Neutrophil (primary cell): Measurements from ENCODE around the gene ATG12.
A peak's percentile ranks its signal among the peaks of the same experiment; 100 is the strongest.

Experiments
- H3K27ac ChIP-seq: fragments of 200-600 bp; sonication (generic); 2 replicates; pipeline ENCODE4 v1.5.1; 2016; ENCODE audit warnings: mild to moderate bottlenecking, moderate library complexity
- H3K27me3 ChIP-seq: fragments of 200-600 bp; sonication (generic); 2 replicates; pipeline ENCODE4 v1.6.0; 2016; ENCODE audit warnings: mild to moderate bottlenecking
- H3K36me3 ChIP-seq: fragments of 200-600 bp; sonication (generic); 2 replicates; pipeline ENCODE4 v1.5.1; 2017
- H3K4me1 ChIP-seq, 2 experiments: fragments of 200-600 bp in 1 of 2; sonication (generic) in 1 of 2; 1 replicate in 1 of 2; 2 replicates in 1 of 2; pipeline versions ENCODE4 v1.5.1 to v1.6.1; 2013 to 2016; ENCODE audit warnings: low read depth in 1 of 2, low read length in 1 of 2, mild to moderate bottlenecking in 1 of 2, moderate library complexity in 1 of 2; ENCODE audit not compliant: control insufficient read depth in 1 of 2, insufficient read depth in 1 of 2
- H3K4me3 ChIP-seq, 2 experiments: fragments of 200-600 bp in 1 of 2; sonication (generic) in 1 of 2; 1 replicate in 1 of 2; 2 replicates in 1 of 2; pipeline ENCODE4 v1.5.1; 2013 to 2016; ENCODE audit warnings: low read depth in 1 of 2, low read length in 1 of 2, mild to moderate bottlenecking in 1 of 2, moderate library complexity in 1 of 2
- H3K9me3 ChIP-seq: fragments of 200-600 bp; sonication (generic); 2 replicates; pipeline ENCODE4 v1.5.1; 2016
- TF ChIP-seq, protein P1 (sequence below): fragments of 200-600 bp; sonication (generic); IDR thresholded peaks from 2 replicates; pipeline ENCODE4 v1.5.1; 2016; ENCODE audit warnings: antibody characterized with exemption

Gene ATG12

DNA sequence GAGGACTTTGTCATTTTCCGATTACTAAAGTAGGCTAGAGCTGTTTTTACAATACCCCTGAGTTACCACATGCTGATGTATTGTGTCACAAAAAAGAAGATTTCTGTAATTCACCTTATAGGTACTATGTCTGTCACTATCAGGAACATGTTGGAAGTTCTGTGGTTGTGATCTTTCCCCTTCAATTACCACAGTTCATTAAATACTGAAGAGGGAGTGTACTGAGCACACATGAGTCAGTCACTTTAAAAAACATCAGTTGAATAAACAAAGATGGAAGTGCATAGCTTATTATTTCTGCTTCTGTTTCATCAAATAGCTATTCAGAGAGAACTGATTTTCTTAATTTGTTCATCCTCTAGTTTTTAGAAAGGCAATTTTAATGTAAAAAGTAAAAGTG, 32.0 kb upstream of the ATG12 start:
- TF ChIP-seq, protein P1, sequence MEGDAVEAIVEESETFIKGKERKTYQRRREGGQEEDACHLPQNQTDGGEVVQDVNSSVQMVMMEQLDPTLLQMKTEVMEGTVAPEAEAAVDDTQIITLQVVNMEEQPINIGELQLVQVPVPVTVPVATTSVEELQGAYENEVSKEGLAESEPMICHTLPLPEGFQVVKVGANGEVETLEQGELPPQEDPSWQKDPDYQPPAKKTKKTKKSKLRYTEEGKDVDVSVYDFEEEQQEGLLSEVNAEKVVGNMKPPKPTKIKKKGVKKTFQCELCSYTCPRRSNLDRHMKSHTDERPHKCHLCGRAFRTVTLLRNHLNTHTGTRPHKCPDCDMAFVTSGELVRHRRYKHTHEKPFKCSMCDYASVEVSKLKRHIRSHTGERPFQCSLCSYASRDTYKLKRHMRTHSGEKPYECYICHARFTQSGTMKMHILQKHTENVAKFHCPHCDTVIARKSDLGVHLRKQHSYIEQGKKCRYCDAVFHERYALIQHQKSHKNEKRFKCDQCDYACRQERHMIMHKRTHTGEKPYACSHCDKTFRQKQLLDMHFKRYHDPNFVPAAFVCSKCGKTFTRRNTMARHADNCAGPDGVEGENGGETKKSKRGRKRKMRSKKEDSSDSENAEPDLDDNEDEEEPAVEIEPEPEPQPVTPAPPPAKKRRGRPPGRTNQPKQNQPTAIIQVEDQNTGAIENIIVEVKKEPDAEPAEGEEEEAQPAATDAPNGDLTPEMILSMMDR: no peak
- H3K4me3 ChIP-seq: no peak overlapping the region
- peaks cover 29% of the 10 kb centered on the region for H3K36me3 ChIP-seq
- no peaks in the 10 kb centered on the region for H3K9me3 ChIP-seq
- peaks cover 22 to 26% of the 10 kb centered on the region in 2 experiments for H3K4me1 ChIP-seq
- H3K27me3 ChIP-seq: no peaks in the 10 kb centered on the region
- peak overlapping the region; percentile 74 for H3K27ac ChIP-seq

DNA sequence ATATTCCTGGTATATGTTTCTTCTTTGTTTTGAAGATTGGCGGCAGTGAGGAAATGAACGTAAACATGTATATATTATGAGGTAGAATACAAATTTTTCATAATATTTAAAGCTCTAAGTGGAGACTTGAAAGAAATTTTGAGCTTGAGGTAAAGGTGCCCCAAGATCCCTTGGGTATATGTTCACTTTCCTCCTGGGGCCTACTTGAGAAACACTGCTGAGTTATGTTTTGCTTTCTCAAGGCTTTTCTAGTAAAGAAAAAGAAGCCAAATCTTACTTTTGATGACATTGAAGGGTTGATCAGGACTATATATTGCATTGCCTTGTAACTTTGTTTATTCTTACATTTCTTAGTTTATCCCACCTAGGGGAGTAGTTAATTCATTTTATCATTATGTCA, 31.1 kb upstream of the ATG12 start:
- TF ChIP-seq, protein P1: no peak
- Histone ChIP-seq H3K36me3 (peaks cover 29% of the 10 kb centered on the region), H3K4me3 (no peak overlapping the region), H3K4me1 (peaks cover 22 to 26% of the 10 kb centered on the region in 2 experiments), H3K27ac (peak overlapping the region; percentile 74), H3K27me3 (no peaks in the 10 kb centered on the region), H3K9me3 (no peaks in the 10 kb centered on the region)

DNA sequence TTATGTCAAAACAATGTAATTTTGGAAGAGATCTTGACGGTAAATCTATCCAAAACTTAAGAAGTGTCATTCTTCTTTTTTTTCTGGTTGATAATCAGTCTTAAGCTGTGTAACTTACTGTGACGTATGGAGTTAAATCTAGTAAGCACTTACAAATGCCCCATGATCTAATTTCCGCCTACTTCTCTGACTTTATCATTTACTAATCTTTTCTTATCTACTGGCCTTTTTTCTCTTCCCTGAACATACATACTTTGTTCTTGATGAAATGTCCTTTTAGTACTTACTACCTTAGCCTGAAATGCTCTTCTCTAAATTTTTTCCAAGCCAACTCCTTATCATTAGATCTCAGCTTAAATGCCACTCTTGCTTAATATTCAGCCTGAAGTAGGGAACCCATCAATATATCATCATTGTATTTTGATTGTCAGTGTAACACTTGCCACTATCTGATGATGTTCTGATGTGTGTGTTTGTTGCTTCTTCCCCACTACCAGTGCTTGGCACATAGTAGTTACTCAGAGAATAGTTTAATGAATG, 28.0 kb upstream of the ATG12 start:
- Histone ChIP-seq H3K36me3 (peaks cover 25% of the 10 kb centered on the region), H3K27me3 (no peaks in the 10 kb centered on the region), H3K4me3 (no peak overlapping the region), H3K9me3 (no peaks in the 10 kb centered on the region), H3K27ac (no peak overlapping the region), H3K4me1 (peaks cover 19 to 21% of the 10 kb centered on the region in 2 experiments)
- TF ChIP-seq, protein P1: no peak

DNA sequence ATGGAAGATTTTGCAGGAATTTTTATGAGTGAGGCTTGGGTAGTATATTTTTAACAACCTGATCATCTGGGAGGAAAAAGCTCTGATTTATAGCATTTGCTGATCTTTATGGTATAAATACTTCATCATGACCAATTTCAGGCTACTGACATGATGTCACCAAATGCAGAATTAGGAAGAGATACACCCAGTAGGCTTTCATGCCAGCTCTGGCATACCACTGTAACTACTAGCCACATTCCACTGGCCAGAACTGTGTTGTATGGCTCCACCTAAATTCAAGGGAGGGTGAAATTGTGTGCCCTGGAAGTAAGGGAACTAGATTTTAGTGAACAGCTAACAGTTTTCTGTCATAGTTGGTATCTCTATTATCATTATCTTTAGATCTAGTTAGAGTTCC, 18.0 kb upstream of the ATG12 start:
- TF ChIP-seq, protein P1: no peak
- no peaks in the 10 kb centered on the region for H3K36me3 ChIP-seq
- no peaks in the 10 kb centered on the region for H3K27me3 ChIP-seq
- H3K9me3 ChIP-seq: no peaks in the 10 kb centered on the region
- H3K4me1 ChIP-seq: peaks cover 25 to 35% of the 10 kb centered on the region in 2 experiments
- no peak overlapping the region for H3K4me3 ChIP-seq
- no peak overlapping the region for H3K27ac ChIP-seq

DNA sequence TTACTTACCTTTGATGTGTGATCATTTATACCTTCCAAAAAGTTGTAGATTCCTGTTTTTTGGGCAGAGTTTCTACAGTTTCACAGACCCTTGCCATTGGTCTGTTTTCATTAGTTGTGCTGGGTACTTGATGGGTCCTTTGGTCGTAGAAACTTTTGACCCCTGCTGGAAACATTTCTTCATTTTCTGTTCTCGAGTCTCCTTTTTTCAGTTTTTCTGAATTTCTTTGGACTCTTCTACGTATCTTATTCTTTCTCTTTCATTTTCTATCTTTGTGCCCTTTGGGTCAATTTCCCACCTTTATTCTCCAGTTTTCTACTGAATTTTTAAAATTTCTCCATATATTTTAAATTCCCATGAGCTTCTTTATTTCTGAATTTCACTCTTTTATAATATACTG, 17.0 kb upstream of the ATG12 start:
- no peak overlapping the region for H3K4me3 ChIP-seq
- H3K36me3 ChIP-seq: no peaks in the 10 kb centered on the region
- no peaks in the 10 kb centered on the region for H3K9me3 ChIP-seq
- no peaks in the 10 kb centered on the region for H3K27me3 ChIP-seq
- peaks cover 25 to 35% of the 10 kb centered on the region in 2 experiments for H3K4me1 ChIP-seq
- TF ChIP-seq, protein P1: no peak
- H3K27ac ChIP-seq: no peak overlapping the region
